PC-3 (cell line): ENCODE data around the gene DMAC2L. TPM values are rescaled to one million over a fixed set of nuclear protein-coding genes. Genes with fewer than 3 reads are reported as not detected.

Source experiments
- ATAC-seq: fragments of 200-7000 bp; cut with Tn5 transposase; 2 replicates; pipeline ENCODE4 v1.9.1; 2020; ENCODE audit warnings: mild to moderate bottlenecking, moderate library complexity
- BruUV-seq: library from RNA; stranded (reverse); fragments of 400-500 nt; replicated peaks from 2 replicates; lab custom pipeline; 2021; lab: Mats Ljungman, UMichigan
- CTCF ChIA-PET: fragments of 300-600 bp; sonication (Branson Sonifier 250); formaldehyde crosslinking; loops from one replicate; lab custom pipeline; 2022; ENCODE audit warnings: antibody characterized with exemption; lab: Charles Lee
- POLR2A ChIA-PET: fragments of 300-600 bp; sonication (Branson Sonifier 250); formaldehyde crosslinking; loops from one replicate; lab custom pipeline; 2022; ENCODE audit warnings: antibody characterized with exemption; ENCODE audit not compliant: unreplicated experiment; lab: Charles Lee
- DNase-seq: peaks from one replicate; pipeline ENCODE4 v3.0.0-alpha.2; 2015
- H2AFZ ChIP-seq: fragments of 300-600 bp; sonication (generic); 2 replicates; pipeline ENCODE4 v1.6.0; 2016; ENCODE audit warnings: antibody characterized with exemption, low read length
- H3F3A ChIP-seq: fragments of 300-600 bp; sonication (generic); one replicate; pipeline ENCODE4 v1.6.0; 2017; ENCODE audit warnings: antibody characterized with exemption, low read length, control low read depth, mild to moderate bottlenecking; ENCODE audit not compliant: unreplicated experiment
- H3K27ac ChIP-seq: fragments of 300-600 bp; sonication (generic); 2 replicates; pipeline ENCODE4 v1.5.1; 2016; ENCODE audit warnings: mild to moderate bottlenecking, low read length
- H3K27me3 ChIP-seq: fragments of 300-600 bp; sonication (generic); 2 replicates; pipeline ENCODE4 v1.6.1; 2016; ENCODE audit warnings: low read length, mixed read lengths
- H3K36me3 ChIP-seq: fragments of 300-600 bp; sonication (generic); 2 replicates; pipeline ENCODE4 v1.6.1; 2016; ENCODE audit warnings: low read depth, mixed run types, low read length, mixed read lengths
- H3K4me1 ChIP-seq: fragments of 300-600 bp; sonication (generic); 2 replicates; pipeline ENCODE4 v1.5.1; 2016; ENCODE audit warnings: low read length; ENCODE audit not compliant: insufficient read depth
- H3K4me2 ChIP-seq: fragments of 300-600 bp; sonication (generic); 2 replicates; pipeline ENCODE4 v1.6.0; 2016; ENCODE audit warnings: low read length
- H3K4me3 ChIP-seq: fragments of 300-600 bp; sonication (generic); 2 replicates; pipeline ENCODE4 v1.5.1; 2016; ENCODE audit warnings: mild to moderate bottlenecking, low read length, mixed read lengths
- H3K79me2 ChIP-seq: fragments of 300-600 bp; sonication (generic); 2 replicates; pipeline ENCODE4 v1.6.1; 2017; ENCODE audit warnings: low read length, mixed read lengths
- H3K9ac ChIP-seq: fragments of 300-600 bp; sonication (generic); 2 replicates; pipeline ENCODE4 v1.6.0; 2016; ENCODE audit warnings: mild to moderate bottlenecking, low read length
- H3K9me2 ChIP-seq: fragments of 300-600 bp; sonication (generic); replicated peaks from 2 replicates; pipeline ENCODE4 v1.6.1; 2016; ENCODE audit warnings: mixed run types, low read length, mixed read lengths
- H3K9me3 ChIP-seq: fragments of 300-600 bp; sonication (generic); 2 replicates; pipeline ENCODE4 v1.6.1; 2016; ENCODE audit warnings: low read length, mixed read lengths
- H4K20me1 ChIP-seq: fragments of 300-600 bp; sonication (generic); 2 replicates; pipeline ENCODE4 v1.6.1; 2016; ENCODE audit warnings: low read length, mixed read lengths
- CTCF ChIP-seq: fragments of 300-600 bp; sonication (generic); conservative IDR thresholded peaks from 2 replicates; pipeline ENCODE4 v1.5.1; 2017; ENCODE audit warnings: antibody characterized with exemption, low read depth, mild to moderate bottlenecking, low read length
- EZH2 ChIP-seq: fragments of 300-600 bp; sonication (generic); IDR thresholded peaks from one replicate; pipeline ENCODE4 v1.6.1; 2017; ENCODE audit warnings: antibody characterized with exemption, mild to moderate bottlenecking, low read length; ENCODE audit not compliant: unreplicated experiment
- EZH2phosphoT487 ChIP-seq: fragments of 300-600 bp; sonication (generic); IDR thresholded peaks from 2 replicates; pipeline ENCODE4 v1.6.1; 2018; ENCODE audit warnings: mild to moderate bottlenecking, antibody characterized with exemption, low read length, borderline replicate concordance
- intact Hi-C: fragments of 100-400 bp; cut with micrococcal nuclease; formaldehyde crosslinking; loops from 2 replicates; pipeline ENCODE4 v1.9.0; 2023
- total RNA-seq: library from RNA; depleted of rRNA; stranded (reverse); fragments of >200 nt; gene quantifications from 2 replicates; pipeline ENCODE4 v1.2.3, GENCODE V29; 2014

Gene DMAC2L
- total RNA-seq, 1 experiment from 2014 or later = 18.1 TPM

DNA sequence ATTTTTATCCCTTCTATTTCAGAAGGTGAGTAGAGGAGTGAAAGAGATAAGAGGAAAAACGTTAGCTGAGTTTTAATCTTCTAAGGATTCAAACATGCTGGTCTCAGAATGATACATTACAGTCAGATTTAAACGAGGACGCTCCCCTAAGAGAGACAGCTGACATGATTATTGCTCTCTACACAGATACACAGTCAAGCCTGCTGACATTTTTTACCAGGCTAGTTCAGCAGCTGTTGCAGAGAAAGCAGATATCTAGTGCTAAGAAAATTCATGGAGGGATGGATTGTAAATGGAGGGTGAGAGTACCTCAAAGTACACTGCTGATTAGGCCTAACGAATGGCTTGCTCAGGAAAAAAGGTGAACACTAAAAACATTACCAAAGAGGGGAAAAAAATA, 48.8 kb upstream of the DMAC2L start:
- H3F3A ChIP-seq = no peaks in the 10 kb centered on the region
- no peaks in the 10 kb centered on the region for H3K27me3 ChIP-seq
- no peaks in the 10 kb centered on the region for H3K9me3 ChIP-seq
- DNase-seq (no peak), ATAC-seq (no peak)
- no peaks in the 10 kb centered on the region for H3K79me2 ChIP-seq
- no peak overlapping the region for H3K27ac ChIP-seq
- no peak overlapping the region for H2AFZ ChIP-seq
- TF ChIP-seq CTCF = no peak
- no peak for TF ChIP-seq EZH2phosphoT487
- no peak for TF ChIP-seq EZH2
- H3K9ac ChIP-seq = no peak overlapping the region
- no peaks in the 10 kb centered on the region for H3K4me1 ChIP-seq
- no TSS peak for BruUV-seq
- no peaks in the 10 kb centered on the region for H3K9me2 ChIP-seq
- H3K36me3 ChIP-seq = no peaks in the 10 kb centered on the region; the same call in 1 of the 2 replicates
- H4K20me1 ChIP-seq = no peaks in the 10 kb centered on the region
- intact Hi-C loops = no loop called here
- H3K4me2 ChIP-seq = no peak overlapping the region
- ChIA-PET CTCF (no interaction called here), POLR2A (no interaction called here)
- H3K4me3 ChIP-seq = no peak overlapping the region

DNA sequence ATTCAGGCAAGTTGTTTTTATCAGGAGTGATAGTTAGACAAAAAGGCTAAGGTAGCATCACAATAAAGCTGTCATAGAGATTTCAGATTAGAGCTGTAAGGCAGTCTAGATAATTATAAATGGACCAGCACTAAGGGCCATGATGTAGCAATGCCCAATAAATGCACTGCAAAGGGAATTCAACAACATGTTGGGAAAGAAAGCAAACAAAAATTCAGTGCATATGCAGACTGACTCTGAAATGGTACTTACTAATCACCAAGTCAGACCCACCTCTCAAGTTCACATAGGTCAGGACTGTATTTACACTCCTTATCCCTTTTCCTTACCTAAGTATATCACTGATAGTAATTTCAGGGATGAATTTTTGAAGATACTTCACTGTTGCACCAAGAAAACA, 47.1 kb upstream of the DMAC2L start:
- Histone ChIP-seq H3K4me2 (no peak overlapping the region), H2AFZ (no peak overlapping the region), H3K27ac (no peak overlapping the region), H3K4me3 (no peak overlapping the region), H3K9me3 (no peaks in the 10 kb centered on the region), H3K9me2 (no peaks in the 10 kb centered on the region), H3K9ac (no peak overlapping the region), H3K36me3 (no peaks in the 10 kb centered on the region; the same call in 1 of the 2 replicates), H3K27me3 (no peaks in the 10 kb centered on the region), H3K4me1 (no peaks in the 10 kb centered on the region), H3K79me2 (no peaks in the 10 kb centered on the region), H4K20me1 (no peaks in the 10 kb centered on the region), H3F3A (no peaks in the 10 kb centered on the region)
- POLR2A ChIA-PET = no interaction called here
- TF ChIP-seq EZH2phosphoT487 = no peak
- no peak for TF ChIP-seq CTCF
- TF ChIP-seq EZH2 = no peak
- CTCF ChIA-PET = no interaction called here
- no TSS peak for BruUV-seq
- intact Hi-C loops = no loop called here
- DNase-seq (no peak), ATAC-seq (no peak)

DNA sequence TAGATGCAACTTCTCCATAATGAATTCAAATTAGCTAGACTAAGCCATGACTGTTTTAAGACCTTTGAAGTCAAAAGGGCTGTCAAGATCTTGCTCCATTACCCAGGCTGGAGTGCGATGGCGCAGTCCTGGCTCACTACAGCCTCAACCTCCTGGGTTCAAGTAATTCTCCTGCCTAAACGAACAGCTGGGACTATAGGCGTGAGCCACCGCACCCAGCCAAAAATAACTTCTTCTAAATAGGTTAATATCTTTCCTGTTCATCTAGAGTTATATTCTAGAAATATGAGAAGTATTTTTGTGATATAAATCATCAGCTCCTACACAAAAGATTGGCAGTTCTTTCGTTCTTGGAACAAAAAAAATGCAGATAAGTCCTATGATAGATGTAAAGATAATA, 41.2 kb upstream of the DMAC2L start:
- Histone ChIP-seq H4K20me1 (no peaks in the 10 kb centered on the region), H2AFZ (no peak overlapping the region), H3K4me2 (no peak overlapping the region), H3K9me3 (no peaks in the 10 kb centered on the region), H3K79me2 (no peaks in the 10 kb centered on the region), H3K4me1 (peaks cover 9% of the 10 kb centered on the region), H3K9me2 (no peaks in the 10 kb centered on the region), H3K27me3 (no peaks in the 10 kb centered on the region), H3F3A (peaks cover 3% of the 10 kb centered on the region), H3K27ac (no peak overlapping the region), H3K9ac (no peak overlapping the region), H3K4me3 (no peak overlapping the region), H3K36me3 (peaks cover 12% of the 10 kb centered on the region; the same call in 1 of the 2 replicates)
- no TSS peak for BruUV-seq
- DNase-seq = no peak
- TF ChIP-seq EZH2phosphoT487 (no peak), EZH2 (no peak), CTCF (no peak)
- ChIA-PET POLR2A (no interaction called here), CTCF (interaction anchor here (0.5 kb wide), 1 partner anchor 589 kb away, joined by 3 read pairs; no protein-coding TSS in a partner anchor)
- intact Hi-C loops = no loop called here
- no peak for ATAC-seq
